Prostate gland (tissue), 2 donors: ENCODE results near the gene ICAM3. TPM values are rescaled to one million over a fixed set of nuclear protein-coding genes. Genes with fewer than 3 reads are reported as not detected.

Source experiments
- DNase-seq: peaks from one replicate; pipeline ENCODE4 v3.0.0-alpha.2; 2019; ENCODE audit warnings: low spot score
- H3K27ac ChIP-seq, 2 donors: fragments of 200-600 bp; sonication (generic); 2 replicates each; pipeline ENCODE4 v1.5.1; 2017 to 2019
- H3K27me3 ChIP-seq: fragments of 200-600 bp; sonication (generic); replicated peaks from 2 replicates; pipeline ENCODE4 v1.5.1; 2019; ENCODE audit not compliant: insufficient read depth
- H3K36me3 ChIP-seq, 2 donors: fragments of 200-600 bp; sonication (generic); 1 replicate in 1 of 2; 2 replicates in 1 of 2; pipeline versions ENCODE4 v1.5.1 to v1.8.1; 2017 to 2019
- H3K4me1 ChIP-seq: fragments of 200-600 bp; sonication (generic); replicated peaks from 2 replicates; pipeline ENCODE4 v1.5.1; 2019
- H3K4me3 ChIP-seq, 2 donors: fragments of 200-600 bp; sonication (generic); 2 replicates each; pipeline ENCODE4 v1.5.1; 2017 to 2019
- H3K9me3 ChIP-seq: fragments of 200-600 bp; sonication (generic); 2 replicates; pipeline ENCODE4 v1.5.1; 2017
- POLR2A ChIP-seq: fragments of 450-650 bp; IDR thresholded peaks from one replicate; pipeline ENCODE4 v1.6.1; 2016; ENCODE audit warnings: antibody characterized with exemption, mild to moderate bottlenecking
- POLR2AphosphoS5 ChIP-seq: sonication (generic); formaldehyde crosslinking; IDR thresholded peaks from one replicate; pipeline ENCODE4 v1.6.1; 2017; ENCODE audit warnings: antibody characterized with exemption
- WGBS: methylation state at CpG from one replicate; pipeline ENCODE4 v1.1.5; 2018; 5-methylcytosine and 5-hydroxymethylcytosine counted together
- intact Hi-C: fragments of 100-400 bp; cut with DNase I; formaldehyde crosslinking; loops from one replicate; pipeline ENCODE4 v1.14.2; 2022
- total RNA-seq, 2 donors: library from RNA; depleted of rRNA; stranded (reverse); fragments of >200 nt; gene quantifications; one replicate each; pipeline ENCODE4 v1.1.0, GENCODE V29; 2016
- TF ChIP-seq, protein P1 (sequence below), 4 experiments: fragments of 200-600 bp in 2 of 4; fragments of 450-650 bp in 2 of 4; sonication (generic) in 2 of 4; IDR thresholded peaks; 1 replicate in 3 of 4; 2 replicates in 1 of 4; pipeline ENCODE4 v1.5.1; 2016 to 2019; ENCODE audit warnings: antibody characterized with exemption in 4 of 4, mild to moderate bottlenecking in 2 of 4, moderate library complexity in 2 of 4

The ICAM3 gene
- total RNA-seq, 2 donors from 2014 or later: 6.4 to 6.5 TPM

DNA sequence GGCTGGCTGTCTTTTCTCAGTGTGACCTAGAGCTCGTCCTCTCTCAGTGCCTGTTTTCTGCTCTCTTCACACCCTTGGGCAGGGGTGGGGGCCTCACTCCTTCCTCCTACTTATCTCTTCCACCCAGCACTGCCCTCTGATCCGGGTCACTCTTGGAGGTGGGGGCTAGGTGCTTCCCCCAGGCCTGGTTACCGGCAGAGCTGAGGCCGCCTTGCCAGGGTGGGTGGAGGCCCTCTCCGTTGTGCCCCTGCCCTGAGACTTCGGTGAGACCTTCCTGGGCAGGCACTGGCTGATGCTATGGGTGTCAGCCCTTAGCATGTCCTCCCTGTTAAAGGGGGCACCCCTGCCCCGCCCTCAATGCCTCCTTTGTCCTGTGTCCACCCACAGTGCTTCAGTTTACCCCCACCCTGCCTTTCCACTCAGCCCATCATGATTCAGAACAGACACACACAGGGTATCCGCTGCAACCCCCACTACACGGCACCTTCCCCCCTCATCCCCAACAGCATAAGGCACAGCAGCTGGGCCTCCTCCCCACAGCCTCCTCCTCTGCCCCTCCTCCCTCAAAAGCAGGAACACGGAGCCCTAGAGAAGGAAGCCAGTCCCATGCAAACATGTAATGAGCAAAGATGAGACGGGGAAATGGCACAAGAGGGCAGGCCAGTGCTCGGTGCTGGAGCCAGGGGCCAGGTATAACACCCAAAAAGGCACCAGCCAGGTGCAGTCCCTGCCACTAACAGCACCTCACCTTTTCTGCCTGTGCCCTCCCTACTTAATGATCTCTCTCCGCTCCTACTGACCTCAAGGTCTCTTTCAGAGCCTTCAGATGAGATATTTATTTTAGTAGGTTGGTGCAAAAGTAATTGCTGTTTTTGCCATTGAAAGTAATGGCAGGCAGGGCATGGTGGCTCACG is 39.6 kb downstream of the ICAM3 start:
- DNase-seq: no peak
- TF ChIP-seq POLR2A (no peak), POLR2AphosphoS5 (no peak)
- Histone ChIP-seq H3K4me1 (peaks cover 3% of the 10 kb centered on the region), H3K27ac (no peak overlapping the region), H3K36me3 (no peaks in the 10 kb centered on the region), H3K4me3 (no peak overlapping the region), H3K9me3 (no peaks in the 10 kb centered on the region), H3K27me3 (peaks cover 11% of the 10 kb centered on the region)
- intact Hi-C loops: no loop called here
- 52% methylated on average over 14 of the region's 14 CpGs for WGBS

DNA sequence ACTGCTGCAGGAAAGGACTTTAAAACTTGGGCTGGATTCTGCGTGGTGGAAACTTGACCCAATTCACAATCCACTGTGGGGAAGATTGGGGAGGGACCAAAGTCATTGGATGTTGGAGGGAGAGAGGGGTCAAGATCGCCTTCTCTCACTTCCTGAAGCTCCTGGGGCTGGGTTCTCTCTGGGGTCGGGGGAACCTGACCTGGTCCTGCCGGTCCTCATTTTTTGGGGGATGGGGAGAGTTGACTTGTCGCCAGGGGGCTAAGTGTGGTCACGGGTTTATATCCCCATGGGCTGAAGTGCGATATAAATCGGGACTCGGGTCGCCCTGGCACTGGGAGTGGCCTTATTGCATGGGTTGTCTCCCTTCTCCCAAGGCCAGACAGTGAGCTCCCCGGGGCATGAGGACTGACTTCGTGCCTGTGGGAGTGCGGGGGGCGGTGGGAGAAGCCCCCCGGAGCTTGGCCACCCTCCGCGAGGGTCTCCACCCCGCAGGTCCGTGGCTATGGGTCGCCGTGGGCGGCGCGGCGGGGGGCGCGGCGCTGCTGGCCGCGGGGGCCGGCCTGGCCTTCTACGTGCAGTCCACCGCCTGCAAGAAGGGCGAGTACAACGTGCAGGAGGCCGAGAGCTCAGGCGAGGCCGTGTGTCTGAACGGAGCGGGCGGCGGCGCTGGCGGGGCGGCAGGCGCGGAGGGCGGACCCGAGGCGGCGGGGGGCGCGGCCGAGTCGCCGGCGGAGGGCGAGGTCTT is 43.4 kb downstream of the ICAM3 start:
- intact Hi-C loops: no loop called here
- Histone ChIP-seq H3K4me1 (peaks cover 3% of the 10 kb centered on the region), H3K9me3 (no peaks in the 10 kb centered on the region), H3K27ac (no peak overlapping the region), H3K36me3 (no peaks in the 10 kb centered on the region), H3K4me3 (peak overlapping the region in 1 of 2 donors; percentile 1), H3K27me3 (peaks cover 40% of the 10 kb centered on the region)
- 5% methylated on average over 34 of the region's 58 CpGs for WGBS
- no peak for DNase-seq
- TF ChIP-seq POLR2AphosphoS5: no peak
- TF ChIP-seq POLR2A: no peak
- TF ChIP-seq, protein P1, sequence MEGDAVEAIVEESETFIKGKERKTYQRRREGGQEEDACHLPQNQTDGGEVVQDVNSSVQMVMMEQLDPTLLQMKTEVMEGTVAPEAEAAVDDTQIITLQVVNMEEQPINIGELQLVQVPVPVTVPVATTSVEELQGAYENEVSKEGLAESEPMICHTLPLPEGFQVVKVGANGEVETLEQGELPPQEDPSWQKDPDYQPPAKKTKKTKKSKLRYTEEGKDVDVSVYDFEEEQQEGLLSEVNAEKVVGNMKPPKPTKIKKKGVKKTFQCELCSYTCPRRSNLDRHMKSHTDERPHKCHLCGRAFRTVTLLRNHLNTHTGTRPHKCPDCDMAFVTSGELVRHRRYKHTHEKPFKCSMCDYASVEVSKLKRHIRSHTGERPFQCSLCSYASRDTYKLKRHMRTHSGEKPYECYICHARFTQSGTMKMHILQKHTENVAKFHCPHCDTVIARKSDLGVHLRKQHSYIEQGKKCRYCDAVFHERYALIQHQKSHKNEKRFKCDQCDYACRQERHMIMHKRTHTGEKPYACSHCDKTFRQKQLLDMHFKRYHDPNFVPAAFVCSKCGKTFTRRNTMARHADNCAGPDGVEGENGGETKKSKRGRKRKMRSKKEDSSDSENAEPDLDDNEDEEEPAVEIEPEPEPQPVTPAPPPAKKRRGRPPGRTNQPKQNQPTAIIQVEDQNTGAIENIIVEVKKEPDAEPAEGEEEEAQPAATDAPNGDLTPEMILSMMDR (IDR thresholded peaks at IDR 0.05): no peak

DNA sequence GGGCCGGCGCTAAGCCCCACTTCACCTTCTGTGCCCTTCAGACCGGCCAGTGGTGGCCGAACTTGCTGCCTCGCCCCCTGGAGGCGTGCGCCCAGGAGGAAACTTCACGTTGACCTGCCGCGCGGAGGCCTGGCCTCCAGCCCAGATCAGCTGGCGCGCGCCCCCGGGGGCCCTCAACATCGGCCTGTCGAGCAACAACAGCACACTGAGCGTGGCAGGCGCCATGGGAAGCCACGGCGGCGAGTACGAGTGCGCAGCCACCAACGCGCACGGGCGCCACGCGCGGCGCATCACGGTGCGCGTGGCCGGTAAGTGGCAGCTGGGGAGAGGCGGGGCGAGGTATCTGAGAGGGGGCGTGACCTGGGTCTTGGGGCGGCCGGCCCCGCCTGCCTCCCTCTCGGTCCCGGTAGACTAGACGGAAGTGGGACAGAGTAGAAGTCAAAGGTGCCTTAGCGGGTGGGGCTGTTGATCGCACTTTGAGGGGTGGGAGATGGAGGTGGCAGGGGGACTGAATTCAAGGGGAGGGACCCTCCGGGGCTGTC is 44.0 kb downstream of the ICAM3 start:
- peak overlapping the region in 1 of 2 donors; percentile 1 for H3K4me3 ChIP-seq
- no peaks in the 10 kb centered on the region for H3K36me3 ChIP-seq
- no peak overlapping the region for H3K27ac ChIP-seq
- 6% methylated on average over 44 of the region's 48 CpGs for WGBS
- no peaks in the 10 kb centered on the region for H3K9me3 ChIP-seq
- no peak for DNase-seq
- TF ChIP-seq POLR2A (no peak), POLR2AphosphoS5 (no peak)
- TF ChIP-seq, protein P1 (IDR thresholded peaks at IDR 0.05): no peak
- H3K27me3 ChIP-seq: peaks cover 46% of the 10 kb centered on the region
- peaks cover 3% of the 10 kb centered on the region for H3K4me1 ChIP-seq
- intact Hi-C loops: no loop called here

DNA sequence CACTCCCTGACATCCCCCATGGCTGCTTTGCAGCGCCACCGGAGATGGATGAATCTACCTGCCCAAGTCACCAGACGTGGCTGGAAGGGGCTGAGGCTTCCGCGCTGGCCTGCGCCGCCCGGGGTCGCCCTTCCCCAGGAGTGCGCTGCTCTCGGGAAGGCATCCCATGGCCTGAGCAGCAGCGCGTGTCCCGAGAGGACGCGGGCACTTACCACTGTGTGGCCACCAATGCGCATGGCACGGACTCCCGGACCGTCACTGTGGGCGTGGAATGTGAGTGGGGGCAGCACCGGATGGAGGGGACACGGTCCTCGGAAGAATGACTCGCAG is 45.1 kb downstream of the ICAM3 start:
- intact Hi-C loops: no loop called here
- DNase-seq: no peak
- peaks cover 51% of the 10 kb centered on the region for H3K27me3 ChIP-seq
- H3K4me3 ChIP-seq: no peak overlapping the region
- TF ChIP-seq, protein P1 (IDR thresholded peaks at IDR 0.05): no peak
- TF ChIP-seq POLR2A: no peak
- TF ChIP-seq POLR2AphosphoS5: no peak
- H3K9me3 ChIP-seq: no peaks in the 10 kb centered on the region
- H3K4me1 ChIP-seq: peaks cover 5% of the 10 kb centered on the region
- no peaks in the 10 kb centered on the region for H3K36me3 ChIP-seq
- H3K27ac ChIP-seq: no peak overlapping the region
- 14% methylated on average over 17 of the region's 25 CpGs for WGBS

DNA sequence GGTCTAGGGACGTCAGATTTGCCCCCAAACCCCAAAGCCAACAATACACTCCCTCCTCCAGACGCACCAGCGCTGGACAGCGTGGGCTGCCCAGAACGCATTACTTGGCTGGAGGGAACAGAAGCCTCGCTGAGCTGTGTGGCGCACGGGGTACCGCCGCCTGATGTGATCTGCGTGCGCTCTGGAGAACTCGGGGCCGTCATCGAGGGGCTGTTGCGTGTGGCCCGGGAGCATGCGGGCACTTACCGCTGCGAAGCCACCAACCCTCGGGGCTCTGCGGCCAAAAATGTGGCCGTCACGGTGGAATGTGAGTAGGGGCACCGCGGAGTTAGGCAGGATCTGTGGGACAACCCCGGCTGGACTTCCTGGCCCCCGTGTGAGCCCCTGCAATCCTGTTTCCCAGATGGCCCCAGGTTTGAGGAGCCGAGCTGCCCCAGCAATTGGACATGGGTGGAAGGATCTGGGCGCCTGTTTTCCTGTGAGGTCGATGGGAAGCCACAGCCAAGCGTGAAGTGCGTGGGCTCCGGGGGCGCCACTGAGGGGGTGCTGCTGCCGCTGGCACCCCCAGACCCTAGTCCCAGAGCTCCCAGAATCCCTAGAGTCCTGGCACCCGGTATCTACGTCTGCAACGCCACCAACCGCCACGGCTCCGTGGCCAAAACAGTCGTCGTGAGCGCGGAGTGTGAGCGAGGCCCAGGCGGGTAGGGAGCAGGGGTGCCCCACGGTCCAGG is 45.6 kb downstream of the ICAM3 start:
- H3K27ac ChIP-seq: no peak overlapping the region
- H3K4me1 ChIP-seq: peaks cover 5% of the 10 kb centered on the region
- peaks cover 56% of the 10 kb centered on the region for H3K27me3 ChIP-seq
- WGBS: 10% methylated on average over 39 of the region's 49 CpGs
- no peaks in the 10 kb centered on the region for H3K9me3 ChIP-seq
- no peak for DNase-seq
- H3K36me3 ChIP-seq: no peaks in the 10 kb centered on the region
- TF ChIP-seq POLR2AphosphoS5 (no peak), POLR2A (no peak)
- no peak overlapping the region for H3K4me3 ChIP-seq
- intact Hi-C loops: no loop called here
